ENCODE measurements around the gene TMEM178B.
A peak's percentile ranks its signal among the peaks of the same experiment; 100 is the strongest.
"Not testable (repeated sequence)": the region's sequence is repeated elsewhere in the genome, so short reads cannot be mapped to it uniquely, and the experiment has no call there.

Gene TMEM178B

GRCh38 chr7:141147482-141147881, 73.6 kb downstream of the TMEM178B start:
- DNase-seq = no peak

- DNase-seq = no peak
Measured at GRCh38 chr7:141150465-141150864, 76.6 kb downstream of the TMEM178B start.

GRCh38 chr7:141151746-141152145, 77.9 kb downstream of the TMEM178B start:
- DNase-seq = no peak

DNA sequence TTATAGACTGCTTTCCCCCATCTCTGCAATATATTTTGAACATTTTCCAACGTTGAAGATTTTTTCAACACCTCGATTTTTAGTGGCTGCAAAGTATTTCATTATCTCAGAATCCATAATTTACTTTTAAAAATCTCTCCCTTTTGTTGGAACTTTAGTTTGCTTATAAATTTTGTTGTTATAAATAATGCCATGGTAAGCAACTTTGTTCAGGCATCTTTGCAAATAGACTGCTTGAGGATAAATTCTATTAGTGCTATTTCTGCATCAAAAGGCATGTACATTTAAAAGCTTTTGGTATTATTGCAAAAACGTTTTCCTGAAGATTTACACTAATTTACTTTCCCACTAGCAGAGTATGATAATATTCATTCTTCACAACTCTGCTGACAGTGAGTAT, 79.4 kb downstream of the TMEM178B start:
- no peak for DNase-seq

DNA sequence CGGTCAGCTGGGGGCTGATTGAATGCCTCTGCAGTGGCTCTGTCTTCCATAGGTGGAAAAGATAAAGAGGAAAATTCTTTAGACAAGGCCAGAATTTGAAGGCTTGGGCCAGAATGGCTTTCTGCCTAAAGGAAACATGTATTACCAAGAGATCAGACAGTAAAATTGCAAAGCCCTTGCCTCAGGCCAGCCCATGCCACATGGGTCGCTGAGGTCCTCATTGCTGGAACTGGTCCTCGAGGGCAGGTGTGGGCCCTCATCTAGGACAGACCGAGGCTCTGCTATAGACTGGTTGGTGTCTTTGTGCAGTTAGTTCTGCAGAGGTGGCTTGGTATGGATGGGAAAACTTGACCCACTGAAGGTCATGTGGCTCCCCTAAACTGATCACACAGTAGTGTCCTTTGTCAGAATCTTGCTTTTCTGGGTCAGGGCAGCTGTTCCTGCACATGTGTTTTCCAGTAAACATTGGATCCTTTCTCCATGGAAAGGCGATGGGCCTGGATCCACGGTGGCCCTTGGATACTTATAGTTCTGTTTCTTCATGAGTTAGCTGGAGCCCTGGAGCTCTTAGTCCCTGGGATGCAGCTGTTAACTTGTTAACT, 80.4 kb downstream of the TMEM178B start:
- DNase-seq = no peak

DNA sequence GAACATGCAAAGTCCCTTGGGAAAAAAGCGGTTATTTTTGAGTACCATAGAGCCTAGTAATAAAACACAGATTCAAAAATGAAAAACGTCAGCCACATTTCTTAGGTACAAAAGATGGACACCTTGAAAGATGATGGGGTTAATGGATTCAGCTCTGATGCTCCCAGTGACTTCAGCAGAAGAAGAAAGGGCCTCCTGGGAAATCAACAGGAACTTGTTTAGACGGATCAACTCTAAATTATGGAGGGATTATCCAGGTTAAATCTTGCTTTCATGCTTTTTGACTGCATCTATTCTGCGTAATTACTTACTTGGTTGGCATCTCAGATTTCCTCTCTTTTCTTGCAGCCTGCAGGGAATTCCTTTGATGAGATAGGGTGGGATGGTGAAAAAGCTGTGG, 82.5 kb downstream of the TMEM178B start:
- no peak for DNase-seq

DNA sequence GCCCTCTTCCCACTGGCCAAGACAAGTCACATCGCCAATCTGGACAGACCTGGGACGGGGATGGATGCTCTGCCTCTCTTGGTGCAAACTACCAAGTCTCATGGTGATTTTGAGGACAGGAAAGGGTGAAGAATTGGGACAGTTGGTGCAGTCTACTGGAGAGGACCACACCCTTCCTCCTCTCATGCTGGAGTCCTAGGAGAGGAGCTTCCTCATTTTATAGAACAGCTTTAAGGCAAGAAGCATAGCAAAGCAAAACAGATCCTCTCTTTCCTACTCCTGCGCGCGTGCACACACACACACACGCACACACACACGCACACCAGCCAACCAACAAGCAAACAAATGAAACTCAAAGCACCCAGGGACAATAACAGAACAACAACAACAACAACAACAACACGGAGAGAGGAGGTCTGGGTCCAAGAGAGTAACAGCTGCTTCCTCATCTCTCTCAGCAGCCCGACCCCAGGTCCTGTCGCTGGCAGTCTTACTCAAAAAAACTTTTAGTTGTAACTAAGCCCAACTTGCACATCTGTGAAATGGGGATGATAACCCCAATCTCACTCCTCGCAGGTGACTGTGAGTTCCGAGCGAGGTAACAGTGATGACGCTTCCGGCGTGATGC, 83.4 kb downstream of the TMEM178B start:
- DNase-seq = peak in 1 of 2 donors; percentile 23

DNA sequence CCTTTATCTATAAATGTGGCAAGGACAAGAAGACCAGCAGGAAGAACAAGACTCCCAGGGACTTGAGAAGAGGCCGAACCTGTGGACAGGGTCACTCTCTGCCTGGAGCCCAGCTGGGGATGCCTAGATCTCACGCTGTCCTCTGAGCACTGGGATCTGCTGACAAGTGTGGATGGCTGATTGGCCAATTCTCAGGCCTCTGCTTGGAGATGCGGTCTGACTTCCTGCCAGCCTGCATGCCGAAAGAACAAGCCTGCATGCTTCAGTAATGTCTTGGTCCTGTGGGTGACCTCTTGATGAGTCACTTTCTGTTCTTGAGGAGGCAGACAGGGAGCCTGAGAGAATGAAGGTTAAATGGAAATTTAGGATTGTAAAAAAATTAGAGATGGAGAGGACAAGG, 84.7 kb downstream of the TMEM178B start:
- peak in 1 of 2 donors; percentile 9 for DNase-seq

DNA sequence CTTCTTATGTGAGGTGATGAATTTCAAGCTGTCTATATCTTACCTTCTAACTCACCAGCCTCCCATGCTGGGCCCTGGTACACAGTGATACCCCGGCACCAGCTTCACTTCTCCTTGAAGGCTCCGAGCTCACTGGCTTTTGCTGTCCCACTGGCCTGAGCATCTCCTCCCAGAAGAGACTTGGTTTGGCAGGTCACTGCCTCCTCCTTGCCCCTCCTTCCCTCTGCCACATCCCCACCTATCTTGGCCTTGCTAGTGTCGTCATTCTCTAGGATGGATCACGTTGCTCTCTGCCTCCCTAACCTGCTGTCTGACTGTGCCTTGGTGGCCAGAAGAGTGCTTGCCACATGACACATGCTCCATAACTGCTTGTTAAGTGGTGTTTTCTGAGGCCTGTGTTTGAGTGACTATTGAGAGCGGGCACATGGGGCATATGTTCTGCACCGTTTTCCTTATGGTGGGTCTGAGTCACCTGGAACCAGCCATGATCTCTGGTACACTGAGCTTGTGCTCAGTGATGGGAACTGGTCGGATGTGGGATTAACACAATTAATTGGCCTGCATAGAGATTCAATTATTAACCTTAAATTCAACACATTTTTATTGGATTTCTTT, 86.5 kb downstream of the TMEM178B start:
- DNase-seq = no peak

DNA sequence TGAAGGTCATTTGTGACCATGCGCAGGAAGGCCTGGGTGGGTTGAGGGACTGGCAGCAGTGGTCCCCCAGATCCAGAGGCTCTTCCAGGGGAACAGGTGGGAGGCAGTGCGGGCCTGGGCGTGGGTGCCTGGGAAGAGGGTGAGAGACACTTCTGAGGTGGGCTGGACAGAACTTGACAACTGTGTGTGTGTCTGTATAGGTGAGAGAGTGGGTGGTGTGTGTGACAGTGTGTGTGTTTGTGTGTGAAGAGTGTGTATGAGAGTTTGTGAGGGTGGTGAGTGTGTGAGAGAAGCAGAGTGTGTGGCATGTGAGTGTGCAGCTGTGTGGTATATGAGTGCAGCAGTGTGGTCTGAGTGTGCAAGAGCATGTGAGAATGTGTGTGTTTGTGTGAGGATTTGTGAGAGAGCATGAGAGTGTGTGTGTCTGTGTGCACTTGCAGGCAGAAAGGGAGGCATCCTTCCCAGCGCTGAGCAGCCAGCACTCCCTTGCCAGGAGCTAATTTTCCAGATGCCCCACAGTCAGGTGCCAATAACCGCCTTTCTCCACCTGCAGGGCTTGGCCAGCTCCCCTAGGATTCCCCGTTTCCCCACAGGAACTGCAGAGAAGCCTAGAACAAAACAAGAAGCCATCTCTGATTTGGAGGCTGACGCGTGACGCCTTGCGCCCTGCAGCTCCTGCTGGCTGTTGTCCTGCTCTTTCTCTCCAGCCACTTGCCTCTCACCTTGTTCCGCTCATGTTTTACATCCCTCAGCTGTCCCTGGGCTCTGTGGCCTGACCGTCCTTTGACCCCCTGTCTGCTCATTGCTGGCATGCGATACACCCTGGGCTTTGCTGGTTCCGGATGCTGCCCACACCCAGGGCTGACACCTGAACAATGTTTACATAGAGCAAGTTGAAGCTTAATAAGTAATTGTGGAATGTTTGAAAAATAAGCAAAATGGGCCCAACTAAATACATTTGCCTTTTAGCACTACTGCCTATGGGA, 88.0 kb downstream of the TMEM178B start:
- no peak for DNase-seq

DNA sequence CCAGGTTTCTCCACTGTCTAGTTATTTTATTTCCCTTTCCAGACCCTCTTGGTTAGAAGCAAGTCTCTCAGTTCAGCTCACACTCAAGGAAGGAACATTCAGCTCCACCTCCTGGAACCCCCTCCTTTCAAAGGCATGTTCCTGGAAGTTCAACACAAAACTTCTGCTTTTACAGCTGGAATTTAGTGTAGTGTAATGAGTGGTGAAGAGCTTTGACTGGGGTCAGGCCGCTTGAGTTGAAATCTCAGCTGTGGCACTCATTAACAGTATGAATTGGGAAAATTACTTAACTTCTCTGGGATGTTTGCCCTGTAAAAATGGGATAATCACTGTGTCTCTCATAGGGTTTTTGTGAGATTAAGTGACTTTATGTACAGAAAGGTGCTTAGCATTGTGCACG, 91.7 kb downstream of the TMEM178B start:
- DNase-seq = no peak

GRCh38 chr7:141166926-141167325, 93.1 kb downstream of the TMEM178B start:
- no peak for DNase-seq

GRCh38 chr7:141167381-141167964, 93.6 kb downstream of the TMEM178B start:
- DNase-seq = no peak

DNA sequence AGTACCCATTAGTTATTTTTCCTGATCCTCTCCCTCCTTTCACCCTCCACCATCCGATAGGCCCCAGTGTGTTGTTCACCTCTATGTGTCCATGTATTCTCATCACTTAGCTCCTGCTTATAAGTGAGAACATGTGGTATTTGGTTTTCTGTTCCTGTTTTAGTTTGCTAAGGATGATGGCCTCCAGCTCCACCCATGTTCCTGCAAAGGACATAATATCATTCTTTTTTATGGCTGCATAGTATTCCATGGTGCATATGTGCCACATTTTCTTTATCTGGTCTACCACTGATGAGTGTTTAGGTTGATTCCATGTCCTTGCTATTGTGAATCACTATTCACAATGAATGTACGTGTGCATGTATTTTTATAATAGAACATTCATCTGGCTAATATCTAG, 95.3 kb downstream of the TMEM178B start:
- not testable (repeated sequence) for DNase-seq

GRCh38 chr7:141175728-141176127, 101.9 kb downstream of the TMEM178B start:
- DNase-seq = not testable (repeated sequence)

DNA sequence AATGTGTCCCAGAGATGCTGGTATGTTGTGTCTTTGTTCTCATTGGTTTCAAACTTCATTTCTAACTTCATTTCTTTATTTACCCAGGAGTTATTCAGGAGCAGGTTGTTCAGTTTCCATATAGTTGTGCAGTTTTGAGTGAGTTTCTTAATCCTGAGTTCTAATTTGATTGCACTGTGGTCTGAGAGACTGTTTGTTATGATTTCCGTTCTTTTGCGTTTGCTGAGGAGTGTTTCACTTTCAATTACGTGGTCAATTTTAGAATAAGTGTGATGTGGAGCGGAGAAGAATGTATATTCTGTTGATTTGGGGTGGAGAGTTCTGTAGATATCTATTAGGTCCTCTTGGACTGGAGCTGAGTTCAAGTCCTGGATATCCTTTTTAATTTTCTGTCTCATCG, 103.3 kb downstream of the TMEM178B start:
- DNase-seq = not testable (repeated sequence)

DNA sequence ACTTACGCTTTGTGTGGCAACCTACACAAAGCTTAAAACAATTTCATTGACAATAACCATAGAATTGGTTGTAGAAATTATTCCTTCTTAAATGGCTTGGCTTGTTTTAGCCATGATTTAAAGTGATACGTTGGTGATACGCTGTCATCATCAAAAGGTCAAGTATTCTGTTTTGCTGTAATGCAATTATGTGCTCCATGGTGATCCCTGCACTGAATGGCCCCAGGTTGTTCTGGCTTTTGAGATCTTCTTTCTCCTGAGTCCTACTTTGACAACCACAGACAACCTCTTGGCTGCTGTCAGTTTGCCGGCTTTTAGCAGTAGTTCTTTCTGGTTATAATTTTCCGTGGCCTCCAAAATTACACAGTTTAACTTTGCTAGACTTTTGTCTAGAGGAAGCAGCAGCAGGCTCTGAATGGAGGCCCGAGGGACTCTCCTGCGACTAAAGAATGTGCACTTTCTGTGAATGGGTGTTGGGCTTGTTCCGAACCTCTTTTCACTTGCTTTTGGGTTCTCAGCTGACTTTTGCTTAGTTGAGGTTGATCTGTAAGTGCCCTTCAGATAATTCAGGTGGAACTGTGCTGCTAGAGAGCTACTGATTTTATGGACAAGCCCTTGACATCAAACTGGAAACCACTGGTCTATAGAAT, 104.7 kb downstream of the TMEM178B start:
- DNase-seq = no peak

- DNase-seq = no peak
Measured at GRCh38 chr7:141181812-141182211, 107.9 kb downstream of the TMEM178B start.

DNA sequence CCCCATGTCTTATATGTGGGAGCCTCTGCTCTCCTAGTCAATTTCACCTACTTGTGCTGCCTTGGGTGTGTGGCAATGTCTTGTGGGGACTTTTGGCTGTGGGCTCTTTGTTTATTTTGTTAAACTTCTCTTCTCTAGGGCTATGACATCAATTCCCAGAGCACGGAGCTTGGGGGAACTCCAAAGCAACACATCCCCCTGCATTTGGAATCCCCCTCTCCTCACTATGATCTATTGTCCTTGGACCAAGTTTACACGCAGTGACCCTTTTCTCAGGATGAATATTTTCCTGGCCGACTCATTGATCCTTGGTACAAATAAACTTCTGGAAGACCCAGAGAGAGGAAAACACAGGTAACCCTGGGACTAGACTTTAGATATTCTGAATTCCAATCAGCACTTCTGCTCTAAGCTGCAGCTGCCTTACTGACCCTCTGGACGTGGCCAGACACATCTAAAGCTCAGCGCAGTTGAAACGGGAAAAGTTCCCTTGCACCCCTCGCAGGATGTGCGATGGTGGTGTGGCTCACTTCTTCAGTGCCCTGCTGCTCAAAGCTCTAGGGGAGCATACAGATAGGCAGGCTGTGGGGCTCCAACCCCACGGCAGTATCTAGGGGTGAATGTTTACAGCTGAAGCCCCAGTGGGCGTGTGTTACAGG, 110.8 kb downstream of the TMEM178B start:
- no peak for DNase-seq

DNA sequence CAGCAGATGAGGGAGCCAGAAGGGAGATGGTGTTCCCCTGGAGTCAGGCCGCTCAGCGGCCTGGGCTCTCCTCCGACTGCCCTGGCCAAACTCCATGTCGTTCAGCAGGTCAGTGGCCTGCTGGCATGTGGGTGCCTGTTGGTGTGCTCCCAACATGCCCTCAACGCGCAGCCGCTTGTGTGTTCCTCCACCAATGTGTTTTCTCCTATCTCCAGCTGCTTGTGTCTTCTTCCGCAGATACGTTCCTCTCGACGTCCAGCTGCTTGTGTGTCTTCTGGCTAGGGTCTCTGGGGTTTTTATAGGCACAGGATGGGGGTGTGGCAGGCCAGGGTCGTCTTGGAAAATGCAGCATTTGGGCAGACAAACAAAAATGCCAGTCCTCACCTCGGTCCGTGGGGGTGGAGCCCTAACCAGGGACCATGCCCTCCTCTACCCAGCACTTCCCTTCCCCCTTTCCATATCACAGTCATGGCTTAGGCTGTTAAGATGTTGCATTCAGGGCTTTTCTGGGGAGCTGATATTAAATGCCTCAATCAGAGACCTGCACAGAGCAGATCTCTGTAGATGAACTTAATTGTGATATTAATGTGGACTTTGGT, 111.6 kb downstream of the TMEM178B start:
- no peak for DNase-seq

DNA sequence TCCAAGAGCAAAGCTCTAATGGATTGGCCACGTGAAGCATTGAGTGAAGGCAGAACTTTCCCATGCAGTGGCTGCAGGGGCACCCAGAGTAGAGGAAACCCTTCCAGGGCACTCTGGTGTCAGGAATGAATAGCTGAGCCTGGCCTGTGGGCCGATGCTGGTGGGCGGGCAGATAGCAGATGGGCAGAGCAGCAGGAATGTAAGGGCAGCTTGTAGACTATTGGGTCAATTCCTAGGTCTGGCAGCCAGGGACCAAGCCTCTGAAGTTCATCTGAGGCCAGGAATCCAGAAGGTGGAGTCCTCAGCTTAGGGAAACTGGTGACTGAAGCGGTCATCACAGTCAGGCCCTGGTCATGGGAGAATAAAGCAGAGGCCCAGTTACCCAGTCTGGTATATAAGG, 115.4 kb downstream of the TMEM178B start:
- no peak for DNase-seq

All from inflammatory macrophage treated with lipopolysaccharide for 1 hour (primary cell).